ENCODE measurements around the gene SERPINA6. TPM values are rescaled to one million over a fixed set of nuclear protein-coding genes. Genes with fewer than 3 reads are reported as not detected.
"Not testable (repeated sequence)": the region's sequence is repeated elsewhere in the genome, so short reads cannot be mapped to it uniquely, and the experiment has no call there.

SERPINA6 gene
- total and polyA plus RNA-seq, 7 donors: not detected

GRCh38 chr14:94267352-94267751 is 55.8 kb downstream of the SERPINA6 start:
- no peak overlapping the region for H3K27ac ChIP-seq
- H3K4me3 ChIP-seq: no peak overlapping the region
- no peak for TF ChIP-seq CTCF (IDR thresholded peaks at IDR 0.05)
- H3K36me3 ChIP-seq (ENCODE audit: insufficient read depth in 1 of 2, low read depth in 1 of 2): no peaks in the 10 kb centered on the region
- ATAC-seq (no peak), DNase-seq (no peak)
- H3K27me3 ChIP-seq (ENCODE audit: insufficient read depth in 3 of 3, low read length in 2 of 3): peaks cover 0 to 11% (median 0%) of the 10 kb centered on the region in 3 donors
- intact Hi-C loops (cut with DNase I): no loop called here
- H3K9me3 ChIP-seq: peaks cover 9% of the 10 kb centered on the region
- no peaks in the 10 kb centered on the region for H3K4me1 ChIP-seq
- WGBS, 3 donors: 90 to 95% (median 93%) methylated on average over 1 of the region's 1 CpG

GRCh38 chr14:94264195-94264594 is 58.9 kb downstream of the SERPINA6 start:
- H3K27ac ChIP-seq; H3K4me1 ChIP-seq; H3K4me3 ChIP-seq; H3K27me3 ChIP-seq (ENCODE audit: insufficient read depth in 3 of 3, low read length in 2 of 3); intact Hi-C loops (cut with DNase I); DNase-seq; H3K36me3 ChIP-seq (ENCODE audit: insufficient read depth in 1 of 2, low read depth in 1 of 2); ATAC-seq: not testable (repeated sequence)
- WGBS, 3 donors: 74 to 89% (median 78%) methylated on average over 3 of the region's 3 CpGs
- peaks cover 11% of the 10 kb centered on the region for H3K9me3 ChIP-seq

Other genes starting within 250 kb of the SERPINA6 start
- 100 to 1,000 TPM; 145 to 190 (median 171) TPM for gene DDX24, start 242.1 kb downstream of the SERPINA6 start, total RNA-seq
- gene DDX24, start 242.1 kb downstream of the SERPINA6 start, polyA plus RNA-seq: 100 to 1,000 TPM in 1 of 3 donors, 10 to 100 TPM in 2; 66.5 to 124 (median 79.7) TPM
- gene IFI27L1, start 242.0 kb downstream of the SERPINA6 start, total RNA-seq: 10 to 100 TPM in 1 of 4 donors, 1 to 10 TPM in 3; 6.5 to 14.4 (median 7.8) TPM
- 10 to 100 TPM; 10.4 to 15.0 (median 10.6) TPM for gene IFI27L1, start 242.0 kb downstream of the SERPINA6 start, polyA plus RNA-seq
- gene IFI27, start 212.6 kb downstream of the SERPINA6 start, total RNA-seq: 100 to 1,000 TPM in 1 of 4 donors, 10 to 100 TPM in 3; 52.8 to 119 (median 82.2) TPM
- 100 to 1,000 TPM in 2 of 3 donors, 10 to 100 TPM in 1; 93.5 to 229 (median 208) TPM for gene IFI27, start 212.6 kb downstream of the SERPINA6 start, polyA plus RNA-seq
- 1 to 10 TPM; 5.3 to 6.9 (median 6.2) TPM for gene IFI27L2, start 193.7 kb downstream of the SERPINA6 start, total RNA-seq
- gene IFI27L2, start 193.7 kb downstream of the SERPINA6 start, polyA plus RNA-seq: 10 to 100 TPM in 2 of 3 donors, 1 to 10 TPM in 1; 4.9 to 12.5 (median 12.2) TPM
- gene PPP4R4, start 149.0 kb downstream of the SERPINA6 start, total RNA-seq: under 1 TPM in 3 of 4 donors, not detected in 1; 0.13 to 0.73 (median 0.49) TPM
- gene PPP4R4, start 149.0 kb downstream of the SERPINA6 start, polyA plus RNA-seq: under 1 TPM; 0.01 to 0.25 (median 0.09) TPM
- gene SERPINA10, start 30.1 kb downstream of the SERPINA6 start, total RNA-seq: not detected
- not detected for gene SERPINA10, start 30.1 kb downstream of the SERPINA6 start, polyA plus RNA-seq
- gene SERPINA2, start 43.4 kb upstream of the SERPINA6 start, total RNA-seq: not detected
- not detected for gene SERPINA2, start 43.4 kb upstream of the SERPINA6 start, polyA plus RNA-seq
- 1 to 10 TPM; 2.6 to 5.5 (median 4.7) TPM for gene SERPINA1, start 65.3 kb upstream of the SERPINA6 start, total RNA-seq
- 1 to 10 TPM in 2 of 3 donors, under 1 TPM in 1; 0.78 to 3.0 (median 2.8) TPM for gene SERPINA1, start 65.3 kb upstream of the SERPINA6 start, polyA plus RNA-seq
- gene SERPINA11, start 129.5 kb upstream of the SERPINA6 start, total RNA-seq: not detected
- gene SERPINA11, start 129.5 kb upstream of the SERPINA6 start, polyA plus RNA-seq: not detected
- gene SERPINA9, start 152.9 kb upstream of the SERPINA6 start, total RNA-seq: not detected
- gene SERPINA9, start 152.9 kb upstream of the SERPINA6 start, polyA plus RNA-seq: not detected
- not detected for gene SERPINA12, start 186.1 kb upstream of the SERPINA6 start, total RNA-seq
- not detected for gene SERPINA12, start 186.1 kb upstream of the SERPINA6 start, polyA plus RNA-seq
- not detected for gene SERPINA4, start 238.1 kb upstream of the SERPINA6 start, total RNA-seq
- not detected for gene SERPINA4, start 238.1 kb upstream of the SERPINA6 start, polyA plus RNA-seq